Hematopoietic multipotent progenitor cell treated with erythropoietin and hydrocortisone succinate and interleukin-3 and kit ligand, for 4 days (in vitro differentiated cells): ENCODE results near the gene PDE3A.

Experiments used
- DNase-seq: peaks from one replicate; pipeline ENCODE4 v3.0.0-alpha.2; 2015

The PDE3A gene

DNA sequence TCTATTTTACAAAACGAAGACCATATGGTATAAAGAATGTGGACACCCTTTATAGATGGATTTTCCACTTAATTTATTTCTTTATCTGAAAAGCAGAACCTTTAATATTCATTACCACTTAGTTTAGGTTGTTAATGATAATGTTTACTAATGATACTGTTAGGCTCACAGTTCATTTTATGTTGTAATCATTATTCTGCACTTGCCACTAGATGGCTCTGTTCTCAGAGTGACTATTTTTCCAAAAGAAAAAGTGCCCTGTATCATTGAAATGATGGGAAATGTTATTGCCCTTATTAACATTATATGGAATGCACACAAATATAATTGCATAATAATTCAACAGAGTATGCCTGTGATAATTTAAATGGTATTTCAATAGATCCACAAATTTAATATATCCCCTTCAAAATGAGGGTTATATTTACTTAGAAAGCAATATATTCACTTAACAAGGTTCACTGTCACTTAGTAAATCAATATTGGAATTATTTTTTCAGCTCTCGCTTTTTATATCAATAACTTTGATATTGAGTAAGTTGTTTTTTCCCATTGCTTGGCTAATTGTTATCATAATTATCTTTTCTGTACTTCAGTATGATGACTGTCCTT is 95.7 kb downstream of the PDE3A start:
- peak; percentile 48 for DNase-seq

DNA sequence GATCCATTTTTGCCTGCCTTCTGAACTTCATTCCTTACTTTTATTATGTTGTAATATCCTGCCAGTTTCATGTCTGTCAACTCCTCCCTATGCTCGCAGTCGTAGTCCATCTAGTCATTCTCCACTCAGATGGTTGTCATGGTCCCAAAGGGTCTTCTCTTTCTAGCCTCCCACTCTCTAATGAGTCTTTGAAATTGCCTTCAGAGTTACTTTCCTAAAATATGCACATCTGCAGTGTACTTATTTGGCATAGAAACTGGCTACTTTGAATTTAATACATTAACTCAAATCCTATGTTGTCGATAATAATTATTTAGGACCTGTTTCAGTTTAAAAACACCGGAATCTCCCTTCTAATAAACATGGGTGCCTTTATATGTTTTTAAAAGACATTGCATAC is 101.0 kb downstream of the PDE3A start:
- no peak for DNase-seq

DNA sequence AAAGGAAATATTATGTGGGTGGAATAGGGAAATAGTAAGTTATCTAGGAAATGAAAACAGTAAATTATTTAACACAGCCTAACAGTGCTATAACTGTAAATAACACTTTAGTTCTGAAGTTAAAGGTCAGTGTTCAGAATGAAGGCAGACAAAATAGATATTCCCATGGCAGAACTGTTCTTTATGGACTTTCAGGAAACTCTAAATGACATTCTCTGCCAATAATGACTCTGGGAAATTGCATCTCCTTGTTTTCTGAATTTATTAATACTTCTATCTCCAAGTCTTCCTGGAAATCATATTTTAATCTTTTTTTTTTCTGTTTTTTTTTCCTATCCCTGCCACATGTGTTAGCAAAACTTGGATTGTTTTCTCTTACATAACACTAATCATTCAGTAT is 101.4 kb downstream of the PDE3A start:
- no peak for DNase-seq

DNA sequence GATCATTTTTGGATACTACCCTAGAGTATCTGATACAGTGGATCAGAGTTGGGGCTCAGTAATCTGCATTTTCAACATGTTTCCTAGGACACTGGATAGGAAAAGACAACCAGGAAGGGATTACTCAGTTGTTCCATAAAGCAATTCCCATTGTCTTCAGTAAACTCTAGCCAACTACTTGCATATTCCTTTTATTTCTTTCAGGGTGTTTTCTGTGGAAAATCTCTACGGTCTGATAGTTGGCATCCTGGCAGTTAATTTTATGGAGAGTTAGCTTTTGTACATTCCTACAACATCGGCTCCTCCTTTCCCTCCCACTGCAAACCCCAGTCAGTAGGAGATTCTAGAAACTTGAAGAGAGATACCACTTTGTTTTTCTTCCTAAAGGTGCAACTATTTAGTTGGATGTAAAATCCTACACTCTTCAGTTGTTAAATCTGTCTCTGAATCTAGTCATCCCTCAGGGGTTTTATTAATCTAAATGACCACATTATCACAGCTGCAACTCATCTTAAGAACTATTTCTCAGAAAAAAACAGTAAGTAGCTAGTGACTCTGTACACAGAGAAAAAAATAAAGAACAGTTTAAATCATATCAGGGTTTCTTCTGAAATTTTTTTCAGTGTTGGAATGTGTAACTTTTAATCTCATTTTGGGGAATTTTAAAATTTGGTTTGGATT is 103.9 kb downstream of the PDE3A start:
- no peak for DNase-seq

GRCh38 chr12:20473133-20473532 is 104.8 kb downstream of the PDE3A start:
- no peak for DNase-seq

DNA sequence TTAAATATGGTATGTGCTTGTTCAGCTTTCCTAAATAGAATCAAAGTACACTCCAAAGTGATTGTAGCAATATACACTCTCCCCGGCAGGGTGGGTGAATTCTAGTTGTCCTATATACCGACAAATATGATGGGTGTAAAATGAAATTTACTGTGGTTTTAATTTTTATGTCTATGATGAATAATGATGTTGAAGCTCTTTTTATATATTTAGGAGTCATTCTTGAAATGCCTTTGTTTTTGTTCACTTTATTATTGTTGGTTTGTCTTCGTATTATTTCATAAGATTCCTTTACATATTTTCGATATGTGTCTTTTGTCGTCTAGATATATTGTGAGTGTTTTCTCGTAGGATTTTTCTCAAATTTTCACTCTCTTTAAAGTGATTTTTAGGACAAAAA is 105.7 kb downstream of the PDE3A start:
- no peak for DNase-seq

DNA sequence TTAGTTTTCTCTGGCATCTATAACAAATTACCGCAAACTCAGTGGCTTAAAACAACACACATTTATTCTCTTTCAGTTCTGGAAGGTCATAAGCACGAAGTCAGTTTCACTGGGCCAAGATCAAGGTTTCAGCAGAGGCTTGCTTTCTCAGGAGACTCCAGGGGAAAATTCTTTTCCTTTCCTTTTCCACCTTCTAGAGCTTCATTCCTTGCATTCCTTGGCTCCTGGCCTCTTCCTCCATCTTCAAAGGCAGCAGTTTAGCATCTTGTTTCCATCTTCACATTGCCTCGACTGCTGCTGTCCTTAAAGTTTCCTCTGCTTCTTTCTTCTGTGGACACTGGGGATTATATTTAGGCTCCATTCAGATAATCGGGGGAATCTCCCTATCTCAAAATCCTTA is 106.1 kb downstream of the PDE3A start:
- DNase-seq = no peak

- DNase-seq = no peak
These were observed 107.2 kb downstream of the PDE3A start for GRCh38 chr12:20475542-20475941.

- DNase-seq = no peak
These were observed 108.2 kb downstream of the PDE3A start for GRCh38 chr12:20476551-20476950.

- DNase-seq = no peak
These were observed 108.9 kb downstream of the PDE3A start for GRCh38 chr12:20477255-20477654.

GRCh38 chr12:20477672-20478071 is 109.3 kb downstream of the PDE3A start:
- DNase-seq = no peak

- no peak for DNase-seq
These were observed 114.2 kb downstream of the PDE3A start for GRCh38 chr12:20482491-20483054.

GRCh38 chr12:20483776-20484175 is 115.4 kb downstream of the PDE3A start:
- no peak for DNase-seq

- DNase-seq = peak; percentile 2
These were observed 117.9 kb downstream of the PDE3A start for GRCh38 chr12:20486233-20486632.

- DNase-seq = no peak
These were observed 119.2 kb downstream of the PDE3A start for GRCh38 chr12:20487519-20487918.

GRCh38 chr12:20489645-20490044 is 121.3 kb downstream of the PDE3A start:
- DNase-seq = no peak

DNA sequence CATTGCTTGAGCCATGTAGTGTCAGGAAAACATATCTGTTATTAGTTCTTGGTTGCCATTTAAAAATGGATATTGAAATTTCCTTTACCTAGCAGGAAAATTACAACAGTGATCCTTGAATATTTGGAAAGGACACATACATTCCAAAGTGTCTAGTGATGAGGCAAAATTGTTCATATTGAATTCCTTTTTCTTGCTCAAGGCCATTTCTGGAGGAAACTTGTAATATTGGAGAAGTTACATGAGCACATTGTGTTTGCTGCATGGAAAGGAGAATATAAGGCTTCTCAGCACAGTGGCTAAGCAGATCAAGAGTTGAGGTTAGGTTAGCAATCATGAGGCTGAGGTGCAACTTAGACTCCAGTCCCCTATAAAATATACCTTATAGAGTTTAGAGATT is 121.9 kb downstream of the PDE3A start:
- no peak for DNase-seq

DNA sequence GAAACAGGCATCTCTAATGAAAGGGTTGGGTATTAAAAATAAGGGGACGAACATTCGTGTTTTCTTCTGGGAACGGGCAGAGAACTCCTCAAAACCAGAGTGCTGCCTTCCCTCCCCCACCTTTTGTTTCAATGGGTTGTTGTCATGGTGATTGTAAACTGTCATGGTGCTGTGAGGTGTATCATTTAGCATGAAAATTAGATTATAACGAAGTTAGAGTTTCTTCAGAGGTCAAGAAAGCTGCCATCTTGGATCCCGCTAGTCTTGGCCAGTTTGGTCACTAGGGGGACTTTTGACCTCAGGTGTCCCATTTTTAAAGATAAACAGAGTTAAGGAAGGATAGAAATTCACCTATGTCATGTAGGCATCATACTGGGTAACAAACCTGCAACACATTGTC is 123.0 kb downstream of the PDE3A start:
- no peak for DNase-seq

- peak; percentile 62 for DNase-seq
These were observed 124.0 kb downstream of the PDE3A start for GRCh38 chr12:20492251-20492760.

DNA sequence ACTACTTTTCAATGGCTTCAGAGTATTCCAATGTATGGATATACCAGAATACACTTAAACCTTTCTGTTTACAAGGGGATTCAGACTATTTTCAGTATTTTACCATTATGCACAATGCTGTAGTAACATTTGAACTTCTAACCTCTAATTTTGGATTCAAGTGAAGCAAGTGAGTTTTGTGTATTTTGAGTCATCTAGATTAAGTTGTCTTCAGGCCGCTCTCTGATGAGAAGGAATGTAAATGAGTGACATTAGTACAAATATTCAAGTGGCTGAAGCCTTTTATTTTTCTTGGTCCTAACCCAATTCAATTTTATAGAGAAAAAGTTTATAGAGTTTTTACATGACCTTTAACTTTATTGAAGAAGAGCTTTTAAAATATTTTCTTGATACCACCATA is 125.6 kb downstream of the PDE3A start:
- DNase-seq = no peak

DNA sequence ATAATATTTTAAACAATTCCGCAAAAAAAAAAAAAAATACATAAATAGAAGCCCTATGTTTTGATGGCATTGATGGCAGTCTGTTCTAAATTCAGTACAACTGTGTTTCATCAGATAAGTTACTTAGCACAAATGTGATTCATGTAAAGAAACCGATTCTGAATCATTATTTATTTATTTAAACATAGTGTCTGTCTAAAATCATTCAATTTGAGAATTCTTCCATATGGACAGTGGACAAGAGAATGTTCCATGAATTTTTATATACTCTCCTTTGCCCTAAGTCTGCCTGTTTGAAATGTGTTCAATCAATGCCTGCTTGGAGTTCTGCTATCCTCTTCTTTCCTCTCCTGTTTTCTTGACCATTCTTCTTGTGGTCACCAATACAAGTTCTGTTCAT is 126.5 kb downstream of the PDE3A start:
- DNase-seq = no peak

DNA sequence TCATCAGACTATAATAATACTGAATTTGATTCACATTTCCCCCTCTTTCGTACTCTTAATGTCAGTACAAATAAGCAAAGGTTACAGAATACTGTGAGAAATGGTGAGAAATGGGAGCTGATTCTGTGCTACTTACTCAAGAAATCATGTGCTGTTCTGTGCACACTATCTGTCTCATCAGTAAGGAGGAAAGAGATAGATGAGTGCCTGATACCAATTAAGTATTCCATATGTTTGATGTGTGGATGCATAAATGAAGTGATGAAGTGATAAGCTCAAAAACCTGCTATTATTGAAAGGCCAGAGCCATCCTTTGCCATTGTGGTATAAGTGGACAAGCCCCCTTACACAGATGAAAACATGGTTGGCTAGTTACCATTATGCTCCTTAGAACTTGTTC is 127.7 kb downstream of the PDE3A start:
- DNase-seq = no peak

DNA sequence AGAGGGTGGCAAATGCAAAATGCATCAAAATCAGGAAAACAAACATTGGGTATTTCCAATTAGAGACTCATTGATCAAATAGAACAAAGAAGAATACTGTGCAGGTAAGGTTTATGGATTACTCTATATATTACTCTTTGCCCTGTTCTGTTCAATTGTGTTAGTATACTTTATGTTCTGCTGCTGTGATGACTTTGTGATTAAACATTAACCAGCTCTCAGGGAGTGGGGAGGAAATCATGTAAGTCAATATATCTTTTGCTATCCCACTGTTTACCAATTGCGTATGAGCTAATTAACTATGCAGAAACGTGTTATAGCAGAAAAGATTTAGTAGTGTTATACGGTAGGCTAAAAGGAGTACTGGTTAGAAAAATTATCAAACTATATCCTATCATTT is 129.4 kb downstream of the PDE3A start:
- no peak for DNase-seq

GRCh38 chr12:20501958-20502357 is 133.6 kb downstream of the PDE3A start:
- DNase-seq = no peak

DNA sequence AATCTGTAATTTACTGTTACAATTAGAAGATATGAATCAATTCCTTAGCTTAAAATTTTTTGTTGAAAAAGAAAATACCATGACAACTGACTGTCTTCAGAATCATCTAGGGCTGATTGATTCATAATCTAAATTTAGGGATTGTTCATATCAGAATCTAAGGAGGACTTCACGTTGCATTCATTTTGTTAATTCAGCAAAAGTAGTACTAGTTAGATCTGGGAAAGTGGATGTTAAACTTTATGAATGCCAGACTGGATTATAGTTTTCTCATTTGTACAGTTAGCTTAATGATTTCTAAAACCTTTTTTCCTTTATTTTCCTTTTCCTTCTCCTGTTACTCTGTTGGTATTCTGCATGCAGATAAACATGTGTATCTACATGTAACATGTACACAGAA is 135.5 kb downstream of the PDE3A start:
- no peak for DNase-seq
